HCT116 (cell line): ENCODE data around the gene APBA1. TPM values are rescaled to one million over a fixed set of nuclear protein-coding genes. Genes with fewer than 3 reads are reported as not detected.

ENCODE experiments used
- ATAC-seq: fragments of 200-7000 bp; cut with Tn5 transposase; 2 replicates; pipeline ENCODE4 v1.9.1; 2020; ENCODE audit warnings: mild to moderate bottlenecking, moderate library complexity
- BruUV-seq: library from RNA; stranded (reverse); fragments of 400-500 nt; replicated peaks from 2 replicates; lab custom pipeline; 2021; lab: Mats Ljungman, UMichigan
- CTCF ChIA-PET: fragments of 300-600 bp; sonication (Branson Sonifier 250); formaldehyde crosslinking; loops from one replicate; lab custom pipeline; 2021; ENCODE audit warnings: antibody characterized with exemption; lab: Charles Lee
- POLR2A ChIA-PET: fragments of 300-600, 350-600 bp; sonication (Branson Sonifier 250); formaldehyde crosslinking; loops from one replicate; lab custom pipeline; 2021; ENCODE audit warnings: antibody characterized with exemption; lab: Charles Lee
- RAD21 ChIA-PET, 2 experiments: fragments of 300-600 bp; sonication (Branson Sonifier 250); formaldehyde crosslinking; loops; one replicate each; lab custom pipeline; 2023; ENCODE audit warnings: low total read pairs in 2 of 2; ENCODE audit not compliant: uncharacterized antibody in 2 of 2, unreplicated experiment in 2 of 2, low non-redundant PET in 1 of 2; lab: Charles Lee
- DNase-seq: peaks from one replicate; pipeline ENCODE4 v3.0.0-alpha.2; 2010; ENCODE audit warnings: low read depth, low spot score
- H2AFZ ChIP-seq: fragments of 200-600 bp; shearing (Covaris generic), sonication (generic); 2 replicates; pipeline ENCODE4 v1.6.1; 2017; ENCODE audit warnings: low read depth, mixed run types, mixed read lengths, antibody characterized with exemption, low read length; ENCODE audit not compliant: poor library complexity, severe bottlenecking
- H3K27ac ChIP-seq: 2 replicates; pipeline ENCODE4 v1.5.1; 2012; ENCODE audit warnings: low read depth, low read length
- H3K27me3 ChIP-seq: fragments of 200-600 bp; sonication (generic); 2 replicates; pipeline ENCODE4 v1.6.1; 2016; ENCODE audit warnings: mixed run types, low read length, mixed read lengths; ENCODE audit not compliant: insufficient read depth
- H3K36me3 ChIP-seq, 2 experiments: fragments of 200-500 bp in 1 of 2; fragments of 200-600 bp in 1 of 2; sonication (Bioruptor generic) in 1 of 2; sonication (generic) in 1 of 2; 2 replicates each; pipeline versions ENCODE4 v1.5.1 to v1.6.1; 2014 to 2016; ENCODE audit warnings: low read length in 2 of 2, inconsistent platforms in 1 of 2, mixed read lengths in 1 of 2, mixed run types in 1 of 2; ENCODE audit not compliant: insufficient read depth in 2 of 2, control insufficient read depth in 1 of 2
- H3K4me1 ChIP-seq, 2 experiments: fragments of 200-600 bp in 1 of 2; sonication (generic) in 1 of 2; 2 replicates each; pipeline versions ENCODE4 v1.5.1 to v1.6.1; 2012 to 2017; ENCODE audit warnings: low read length in 2 of 2, inconsistent platforms in 1 of 2, mild to moderate bottlenecking in 1 of 2, mixed read lengths in 1 of 2, mixed run types in 1 of 2, moderate library complexity in 1 of 2; ENCODE audit not compliant: insufficient read depth in 2 of 2, control insufficient read depth in 1 of 2
- H3K4me2 ChIP-seq: fragments of 200-600 bp; sonication (generic); 2 replicates; pipeline ENCODE4 v1.6.1; 2017; ENCODE audit warnings: mixed run types, low read length, mixed read lengths
- H3K4me3 ChIP-seq, 2 experiments: fragments of 200-600 bp in 1 of 2; sonication (generic) in 1 of 2; replicated peaks in 1 of 2; 2 replicates each; pipeline ENCODE4 v1.5.1; 2011 to 2016; ENCODE audit warnings: low read length in 2 of 2, control low read depth in 1 of 2, low read depth in 1 of 2, mild to moderate bottlenecking in 1 of 2, mixed read lengths in 1 of 2, mixed run types in 1 of 2
- H3K79me2 ChIP-seq: fragments of 200-600 bp; sonication (generic); 2 replicates; pipeline ENCODE4 v1.6.1; 2017; ENCODE audit warnings: mild to moderate bottlenecking, mixed run types, low read length, moderate library complexity, mixed read lengths; ENCODE audit not compliant: insufficient read depth
- H3K9ac ChIP-seq: fragments of 200-600 bp; sonication (generic); 2 replicates; pipeline ENCODE4 v1.6.1; 2016; ENCODE audit warnings: low read length, mixed read lengths
- H3K9me2 ChIP-seq: fragments of 200-600 bp; sonication (generic), shearing (Covaris generic); 2 replicates; pipeline ENCODE4 v1.6.1; 2017; ENCODE audit warnings: mixed run types, mild to moderate bottlenecking, moderate library complexity; ENCODE audit not compliant: insufficient read depth
- H3K9me3 ChIP-seq, 2 experiments: fragments of 200-500 bp in 1 of 2; fragments of 200-600 bp in 1 of 2; sonication (Bioruptor generic) in 1 of 2; sonication (generic) in 1 of 2; 2 replicates each; pipeline ENCODE4 v1.6.1; 2014 to 2017; ENCODE audit warnings: low read length in 2 of 2, mixed read lengths in 2 of 2, inconsistent platforms in 1 of 2, low read depth in 1 of 2, mild to moderate bottlenecking in 1 of 2, mixed run types in 1 of 2, moderate library complexity in 1 of 2; ENCODE audit not compliant: control insufficient read depth in 1 of 2, insufficient read depth in 1 of 2
- H4K20me1 ChIP-seq: fragments of 200-600 bp; sonication (generic), shearing (Covaris generic); 2 replicates; pipeline ENCODE4 v1.6.1; 2017; ENCODE audit warnings: mixed run types, mild to moderate bottlenecking, moderate library complexity; ENCODE audit not compliant: insufficient read depth
- ATF3 ChIP-seq: IDR thresholded peaks from 2 replicates; pipeline ENCODE4 v1.6.1; 2012
- CBX3 ChIP-seq: IDR thresholded peaks from 2 replicates; pipeline ENCODE4 v1.6.1; 2012; ENCODE audit warnings: low read depth
- CEBPB ChIP-seq: IDR thresholded peaks from 2 replicates; pipeline ENCODE4 v1.6.1; 2012; ENCODE audit warnings: low read depth
- ELF1 ChIP-seq: IDR thresholded peaks from 2 replicates; pipeline ENCODE4 v1.6.1; 2012; ENCODE audit warnings: low read depth, borderline replicate concordance
- EZH2 ChIP-seq: fragments of 200-600 bp; sonication (generic); IDR thresholded peaks from 2 replicates; pipeline ENCODE4 v1.6.1; 2017; ENCODE audit warnings: antibody characterized with exemption, mixed run types
- EZH2phosphoT487 ChIP-seq: fragments of 200-600 bp; IDR thresholded peaks from 2 replicates; pipeline ENCODE4 v1.6.1; 2018; ENCODE audit warnings: antibody characterized with exemption, borderline replicate concordance
- FOSL1 ChIP-seq: IDR thresholded peaks from 2 replicates; pipeline ENCODE4 v1.6.1; 2012; ENCODE audit warnings: low read depth
- JUND ChIP-seq: IDR thresholded peaks from 2 replicates; pipeline ENCODE4 v1.6.1; 2012
- POLR2A ChIP-seq: IDR thresholded peaks from 2 replicates; pipeline ENCODE4 v1.7.0; 2011; ENCODE audit warnings: borderline replicate concordance; ENCODE audit not compliant: insufficient read depth, insufficient read length; ENCODE audit errors: extremely low read depth
- POLR2AphosphoS5 ChIP-seq: IDR thresholded peaks from 2 replicates; pipeline ENCODE4 v1.6.1; 2011; ENCODE audit warnings: mild to moderate bottlenecking, low read depth, low read length, moderate library complexity
- RAD21 ChIP-seq: IDR thresholded peaks from 2 replicates; pipeline ENCODE4 v1.6.1; 2012; ENCODE audit warnings: low read depth, mild to moderate bottlenecking
- SIN3A ChIP-seq: IDR thresholded peaks from 2 replicates; pipeline ENCODE4 v1.6.1; 2012; ENCODE audit warnings: low read depth
- SP1 ChIP-seq: IDR thresholded peaks from 2 replicates; pipeline ENCODE4 v1.6.1; 2012; ENCODE audit warnings: low read depth
- SRF ChIP-seq: IDR thresholded peaks from 2 replicates; pipeline ENCODE4 v1.6.1; 2012; ENCODE audit warnings: low read depth
- TCF7L2 ChIP-seq: IDR thresholded peaks from 2 replicates; pipeline ENCODE4 v1.7.0; 2011; ENCODE audit warnings: borderline replicate concordance, inconsistent platforms; ENCODE audit not compliant: insufficient read depth, insufficient read length; ENCODE audit errors: extremely low read depth
- YY1 ChIP-seq: IDR thresholded peaks from 2 replicates; pipeline ENCODE4 v1.6.1; 2011; ENCODE audit warnings: low read length, low read depth, moderate library complexity, mild to moderate bottlenecking; ENCODE audit not compliant: insufficient replicate concordance; ENCODE audit errors: extremely low read depth
- intact Hi-C: fragments of 100-400 bp; cut with micrococcal nuclease; formaldehyde crosslinking; loops from 2 replicates; pipeline ENCODE4 v1.10.0; 2022
- total RNA-seq: library from RNA; stranded (reverse); gene quantifications from one replicate; pipeline ENCODE4 v1.2.1, GENCODE V29; 2021; ENCODE audit not compliant: unreplicated experiment
- TF ChIP-seq, protein P1 (sequence below): IDR thresholded peaks from 2 replicates; pipeline ENCODE4 v1.6.1; 2012; ENCODE audit warnings: low read depth

The APBA1 gene
- total RNA-seq, 1 experiment from 2014 or later = 0.20 TPM

DNA sequence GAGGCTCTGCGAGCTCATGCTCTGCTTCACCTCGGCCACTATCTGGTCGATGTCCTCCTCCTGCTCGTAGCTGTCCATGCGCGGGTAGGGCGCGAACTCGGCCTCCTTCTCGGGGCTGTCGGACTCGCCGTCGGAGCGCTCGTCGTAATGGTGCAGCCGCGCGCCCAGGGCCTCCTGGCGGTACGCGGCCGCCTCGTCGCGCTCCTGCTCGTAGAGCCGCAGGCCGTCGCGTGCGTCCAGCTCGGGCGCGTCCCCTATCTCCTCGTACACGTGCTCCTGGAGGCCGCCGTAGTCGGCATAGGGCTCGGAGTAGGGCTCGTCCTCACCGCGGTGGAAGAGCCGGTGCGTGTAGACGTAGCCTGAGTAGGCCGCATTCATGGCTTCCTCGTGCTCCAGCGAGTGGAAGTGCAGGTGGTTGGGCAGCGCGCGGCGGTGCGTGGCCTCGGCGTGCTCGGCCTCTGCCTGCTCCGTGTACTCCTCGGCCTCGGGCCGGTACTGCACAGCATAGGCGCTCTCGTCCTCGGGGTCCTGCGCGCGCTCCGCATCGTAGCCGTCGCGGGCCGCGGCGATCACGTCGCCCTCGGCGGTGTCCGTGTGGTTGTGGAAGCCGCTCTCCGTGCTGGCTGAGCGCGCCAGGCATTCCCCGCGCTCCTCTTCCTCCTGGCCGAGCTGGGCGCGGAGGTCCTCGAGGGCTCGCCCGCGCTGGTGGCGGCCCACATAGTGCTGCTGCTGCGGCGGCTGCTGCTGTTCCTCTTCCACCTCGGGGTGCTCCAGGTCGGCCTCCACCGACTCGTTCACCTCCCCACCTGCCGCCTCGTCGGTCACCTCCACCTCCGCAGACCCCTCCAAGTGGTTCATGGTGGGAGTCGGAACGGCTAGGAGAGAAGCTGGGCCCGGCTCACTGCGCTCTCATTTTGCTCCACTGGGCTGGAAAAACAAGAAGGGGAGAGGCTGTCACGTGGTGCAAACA is 155.5 kb downstream of the APBA1 start:
- BruUV-seq = no TSS peak
- H3K36me3 ChIP-seq = no peaks in the 10 kb centered on the region
- H3K9me3 ChIP-seq = no peaks in the 10 kb centered on the region
- TF ChIP-seq ATF3 = no peak
- TF ChIP-seq SRF = no peak
- TF ChIP-seq RAD21 = no peak
- no peak for TF ChIP-seq SIN3A
- TF ChIP-seq EZH2 = no peak
- TF ChIP-seq JUND = no peak
- TF ChIP-seq YY1 = no peak
- no peak overlapping the region for H3K4me3 ChIP-seq
- H3K4me2 ChIP-seq = no peak overlapping the region
- no peaks in the 10 kb centered on the region for H3K4me1 ChIP-seq
- ChIA-PET CTCF (no interaction called here), POLR2A (no interaction called here), RAD21 (no interaction called here)
- no peak for ATAC-seq
- H3K79me2 ChIP-seq = no peaks in the 10 kb centered on the region
- H4K20me1 ChIP-seq = no peaks in the 10 kb centered on the region
- intact Hi-C loops = no loop called here
- peaks cover 44% of the 10 kb centered on the region for H3K27me3 ChIP-seq
- no peak for DNase-seq
- no peaks in the 10 kb centered on the region for H3K9me2 ChIP-seq
- H2AFZ ChIP-seq = no peak overlapping the region
- no peak overlapping the region for H3K9ac ChIP-seq
- H3K27ac ChIP-seq = no peak overlapping the region

DNA sequence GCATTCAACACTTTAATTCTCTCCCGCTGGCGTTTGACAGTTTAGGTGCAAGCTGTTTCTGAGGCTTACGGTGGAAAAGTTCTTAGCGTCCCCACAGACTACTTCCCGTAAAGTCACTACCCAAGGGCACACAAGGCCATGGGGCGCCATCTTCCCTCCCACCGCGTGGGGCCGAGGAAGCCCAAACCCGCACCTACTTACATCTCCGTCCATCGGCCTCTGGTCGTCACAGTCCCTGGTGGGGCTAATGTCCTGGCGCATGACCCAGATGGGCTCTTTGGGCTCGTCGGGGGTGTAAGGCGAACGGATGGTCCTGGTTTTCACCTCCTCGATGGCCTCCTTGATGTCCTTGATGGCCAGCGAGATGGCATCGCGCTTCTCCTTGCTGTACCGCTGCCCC is 156.4 kb downstream of the APBA1 start:
- peaks cover 37% of the 10 kb centered on the region for H3K27me3 ChIP-seq
- H3K4me3 ChIP-seq = no peak overlapping the region
- POLR2A ChIA-PET = no interaction called here
- CTCF ChIA-PET = no interaction called here
- H3K9me3 ChIP-seq = no peaks in the 10 kb centered on the region
- no peak overlapping the region for H2AFZ ChIP-seq
- no peaks in the 10 kb centered on the region for H4K20me1 ChIP-seq
- no peaks in the 10 kb centered on the region for H3K9me2 ChIP-seq
- intact Hi-C loops = no loop called here
- ATAC-seq (no peak), DNase-seq (no peak)
- H3K9ac ChIP-seq = no peak overlapping the region
- RAD21 ChIA-PET = no interaction called here
- H3K4me1 ChIP-seq = no peaks in the 10 kb centered on the region
- no peak overlapping the region for H3K4me2 ChIP-seq
- no peaks in the 10 kb centered on the region for H3K36me3 ChIP-seq
- BruUV-seq = no TSS peak
- no peaks in the 10 kb centered on the region for H3K79me2 ChIP-seq
- TF ChIP-seq, protein P1, sequence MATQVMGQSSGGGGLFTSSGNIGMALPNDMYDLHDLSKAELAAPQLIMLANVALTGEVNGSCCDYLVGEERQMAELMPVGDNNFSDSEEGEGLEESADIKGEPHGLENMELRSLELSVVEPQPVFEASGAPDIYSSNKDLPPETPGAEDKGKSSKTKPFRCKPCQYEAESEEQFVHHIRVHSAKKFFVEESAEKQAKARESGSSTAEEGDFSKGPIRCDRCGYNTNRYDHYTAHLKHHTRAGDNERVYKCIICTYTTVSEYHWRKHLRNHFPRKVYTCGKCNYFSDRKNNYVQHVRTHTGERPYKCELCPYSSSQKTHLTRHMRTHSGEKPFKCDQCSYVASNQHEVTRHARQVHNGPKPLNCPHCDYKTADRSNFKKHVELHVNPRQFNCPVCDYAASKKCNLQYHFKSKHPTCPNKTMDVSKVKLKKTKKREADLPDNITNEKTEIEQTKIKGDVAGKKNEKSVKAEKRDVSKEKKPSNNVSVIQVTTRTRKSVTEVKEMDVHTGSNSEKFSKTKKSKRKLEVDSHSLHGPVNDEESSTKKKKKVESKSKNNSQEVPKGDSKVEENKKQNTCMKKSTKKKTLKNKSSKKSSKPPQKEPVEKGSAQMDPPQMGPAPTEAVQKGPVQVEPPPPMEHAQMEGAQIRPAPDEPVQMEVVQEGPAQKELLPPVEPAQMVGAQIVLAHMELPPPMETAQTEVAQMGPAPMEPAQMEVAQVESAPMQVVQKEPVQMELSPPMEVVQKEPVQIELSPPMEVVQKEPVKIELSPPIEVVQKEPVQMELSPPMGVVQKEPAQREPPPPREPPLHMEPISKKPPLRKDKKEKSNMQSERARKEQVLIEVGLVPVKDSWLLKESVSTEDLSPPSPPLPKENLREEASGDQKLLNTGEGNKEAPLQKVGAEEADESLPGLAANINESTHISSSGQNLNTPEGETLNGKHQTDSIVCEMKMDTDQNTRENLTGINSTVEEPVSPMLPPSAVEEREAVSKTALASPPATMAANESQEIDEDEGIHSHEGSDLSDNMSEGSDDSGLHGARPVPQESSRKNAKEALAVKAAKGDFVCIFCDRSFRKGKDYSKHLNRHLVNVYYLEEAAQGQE = no peak
- TF ChIP-seq POLR2AphosphoS5 = no peak
- no peak for TF ChIP-seq SRF
- TF ChIP-seq RAD21 = no peak
- TF ChIP-seq SIN3A = no peak
- no peak for TF ChIP-seq FOSL1
- no peak for TF ChIP-seq EZH2
- no peak for TF ChIP-seq TCF7L2
- no peak for TF ChIP-seq JUND
- no peak for TF ChIP-seq CEBPB
- no peak for TF ChIP-seq YY1
- TF ChIP-seq EZH2phosphoT487 = no peak
- TF ChIP-seq CBX3 = no peak
- TF ChIP-seq POLR2A = no peak
- TF ChIP-seq ELF1 = no peak
- TF ChIP-seq SP1 = no peak
- no peak overlapping the region for H3K27ac ChIP-seq
